Activated CD4-positive, alpha-beta T cell treated with anti-CD3 and anti-CD28 coated beads for 48 hours (primary cell): ENCODE data around the gene DQX1.
A peak's percentile ranks its signal among the peaks of the same experiment; 100 is the strongest.
"Not testable (repeated sequence)": the region's sequence is repeated elsewhere in the genome, so short reads cannot be mapped to it uniquely, and the experiment has no call there.

ENCODE experiments used
- DNase-seq: peaks from one replicate; pipeline ENCODE4 v3.0.0-alpha.2; 2020

DQX1 gene

DNA sequence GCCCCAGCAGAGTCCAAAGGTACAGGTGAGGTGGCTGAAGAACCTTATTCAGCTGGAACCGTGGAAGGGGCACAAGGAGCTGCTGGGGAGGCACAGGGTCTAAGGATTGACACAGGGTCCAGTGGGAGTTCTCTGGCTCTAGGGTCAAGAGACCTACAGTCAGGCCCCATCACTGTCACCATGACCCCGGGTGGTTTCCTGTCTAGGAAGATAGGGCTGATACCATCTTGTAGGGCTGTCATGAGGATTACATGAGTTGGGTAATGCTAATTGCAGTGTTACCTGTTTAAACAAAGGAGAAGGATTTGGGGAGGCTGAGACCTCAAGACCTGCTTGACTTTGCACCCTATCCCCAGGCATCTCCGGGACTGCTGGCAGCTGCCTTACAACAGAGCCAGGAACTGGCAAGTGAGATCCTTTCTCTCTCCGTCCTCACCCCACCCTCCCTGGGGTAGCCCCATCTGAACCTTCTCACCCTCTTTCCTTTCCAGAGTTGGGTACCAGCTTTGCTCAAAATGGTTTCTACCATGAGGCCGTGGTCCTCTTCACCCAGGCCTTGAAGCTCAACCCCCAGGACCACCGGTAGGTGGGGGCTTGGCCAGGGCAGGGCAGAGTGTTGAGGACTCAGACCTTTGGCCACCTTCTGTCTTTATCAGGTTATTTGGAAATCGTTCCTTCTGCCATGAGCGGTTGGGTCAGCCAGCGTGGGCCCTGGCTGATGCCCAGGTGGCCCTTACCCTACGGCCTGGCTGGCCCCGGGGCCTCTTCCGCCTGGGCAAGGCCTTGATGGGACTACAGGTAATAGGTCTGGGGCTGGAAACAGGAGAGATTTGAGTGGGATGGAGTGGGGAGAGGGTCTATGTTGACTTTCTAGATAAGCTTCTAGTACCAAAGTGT is 34.1 kb downstream of the DQX1 start:
- no peak for DNase-seq

- no peak for DNase-seq
These were observed 36.1 kb downstream of the DQX1 start for GRCh38 chr2:74489906-74490305.

- DNase-seq: no peak
These were observed 37.2 kb downstream of the DQX1 start for GRCh38 chr2:74488643-74489481.

- no peak for DNase-seq
These were observed 39.9 kb downstream of the DQX1 start for GRCh38 chr2:74486141-74486540.

DNA sequence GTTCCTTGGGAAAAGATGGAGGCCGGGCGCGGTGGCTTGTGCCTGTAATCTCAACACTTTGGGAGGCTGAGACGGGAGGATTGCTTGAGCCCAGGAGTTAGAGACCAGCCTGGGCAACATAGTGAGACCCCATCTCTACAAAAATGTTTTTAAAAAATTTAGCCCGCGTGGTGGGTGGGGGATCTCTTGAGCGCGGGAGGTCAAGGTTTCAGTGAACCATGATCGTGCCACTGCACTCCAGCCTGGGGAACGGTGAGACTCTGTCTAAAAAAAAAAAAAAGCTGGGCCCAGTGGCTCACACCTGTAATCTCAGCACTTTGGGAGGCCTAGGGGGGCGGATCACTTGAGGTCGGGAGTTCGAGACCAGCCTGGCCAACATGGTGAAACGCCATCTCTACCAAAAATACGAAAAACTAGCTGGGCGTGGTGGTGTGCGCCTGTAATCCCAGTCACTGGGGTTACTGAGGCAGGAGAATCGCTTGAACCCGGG is 42.3 kb downstream of the DQX1 start:
- not testable (repeated sequence) for DNase-seq

GRCh38 chr2:74482801-74483674 is 43.0 kb downstream of the DQX1 start, which contains the start of the genes CCDC142 and TTC31:
Gene CCDC142 (minus strand): TSS chr2:74482998. CDS start chr2:74482837, 161 bp downstream.
Gene TTC31 (plus strand): TSS chr2:74483081. CDS start chr2:74483096, 15 bp downstream.
- peak; percentile 95 for DNase-seq

DNA sequence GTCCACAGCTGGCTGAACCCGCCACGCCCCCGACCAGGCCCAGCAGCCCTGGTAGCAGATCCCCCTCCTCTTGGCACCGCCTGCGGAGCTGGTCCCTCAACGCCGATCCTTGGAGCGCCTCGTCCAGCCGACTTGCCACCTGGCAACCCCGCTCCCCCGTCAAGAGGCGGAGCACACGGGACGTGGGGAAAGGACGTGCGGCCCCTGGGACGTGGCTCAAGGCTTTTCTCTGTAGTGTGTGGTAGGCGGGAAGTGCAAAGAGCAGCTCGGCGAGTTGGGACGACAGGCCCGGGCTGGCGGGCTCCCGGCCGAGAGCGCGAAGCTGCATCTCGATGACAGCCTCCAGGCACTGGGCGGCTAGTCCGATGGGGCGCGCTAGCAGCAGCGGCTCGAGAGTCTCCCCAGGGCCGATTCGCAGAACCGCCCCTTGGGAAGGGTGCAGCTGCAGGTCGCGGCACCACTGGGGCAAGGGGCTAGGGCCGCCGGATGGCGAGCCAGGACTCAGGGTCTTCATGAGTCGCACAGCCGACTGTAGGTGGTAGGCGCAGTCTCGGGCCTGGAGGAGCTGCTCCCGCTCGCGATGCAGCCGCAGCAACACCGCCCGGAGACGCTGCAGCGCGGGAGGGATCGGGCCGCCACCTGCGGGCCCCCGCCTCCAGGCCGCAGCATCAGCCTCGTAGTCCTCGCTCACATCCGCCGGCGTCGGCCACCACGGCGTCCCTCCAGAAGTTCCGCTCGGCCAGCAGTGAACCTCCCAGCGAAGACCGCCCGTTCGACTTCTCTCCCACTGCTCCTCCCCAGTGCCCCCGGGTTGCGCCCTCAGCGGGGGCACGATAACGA is 43.9 kb downstream of the DQX1 start:
- peak; percentile 70 for DNase-seq

DNA sequence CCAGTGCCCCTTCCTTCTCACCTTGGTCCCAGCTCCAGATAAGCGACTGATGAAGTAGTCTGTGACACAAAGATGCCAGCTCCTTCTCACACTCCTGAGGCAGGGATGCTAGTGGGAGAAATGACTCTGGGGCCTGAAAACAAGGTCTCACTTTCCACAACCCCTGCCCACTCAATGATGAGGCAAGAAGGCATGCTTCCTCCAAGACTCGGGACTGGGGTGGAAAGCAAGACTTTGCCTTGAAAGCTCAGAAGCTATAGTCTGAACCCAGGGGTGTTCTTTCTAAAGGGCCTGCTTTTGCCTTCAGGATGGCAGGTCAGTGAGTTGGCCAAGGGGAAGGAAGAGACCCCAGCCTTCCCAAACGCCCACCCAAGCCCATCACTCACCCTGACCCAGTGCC is 44.6 kb downstream of the DQX1 start:
- no peak for DNase-seq

DNA sequence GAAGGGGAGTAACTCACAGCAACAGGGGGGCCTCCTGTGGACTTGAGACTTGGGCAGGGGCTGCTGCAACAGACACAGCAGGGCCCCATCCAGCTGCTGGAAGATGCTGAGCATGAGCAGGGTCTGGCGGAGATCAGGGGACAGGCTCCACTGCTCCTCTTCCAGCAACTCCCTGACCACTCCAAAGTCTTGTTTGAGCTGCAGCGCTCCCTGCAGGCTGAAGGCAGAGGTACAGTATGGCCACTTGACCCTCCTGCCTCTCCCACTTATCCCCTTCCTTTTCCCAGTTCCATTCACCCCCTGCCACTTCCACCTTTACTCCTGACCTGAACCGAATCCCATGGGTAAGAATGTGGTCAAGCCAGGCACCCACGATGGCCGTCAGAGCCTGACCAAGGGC is 51.1 kb downstream of the DQX1 start:
- no peak for DNase-seq

- DNase-seq: no peak
These were observed 51.5 kb downstream of the DQX1 start for GRCh38 chr2:74474481-74474880.

- no peak for DNase-seq
These were observed 53.1 kb downstream of the DQX1 start for GRCh38 chr2:74472945-74473258.

- peak; percentile 97 for DNase-seq
These were observed 53.7 kb downstream of the DQX1 start, which contains the start of gene MRPL53 for GRCh38 chr2:74472086-74472944. Gene MRPL53 (minus strand): TSS chr2:74472680. CDS start chr2:74472660, 20 bp downstream.

DNA sequence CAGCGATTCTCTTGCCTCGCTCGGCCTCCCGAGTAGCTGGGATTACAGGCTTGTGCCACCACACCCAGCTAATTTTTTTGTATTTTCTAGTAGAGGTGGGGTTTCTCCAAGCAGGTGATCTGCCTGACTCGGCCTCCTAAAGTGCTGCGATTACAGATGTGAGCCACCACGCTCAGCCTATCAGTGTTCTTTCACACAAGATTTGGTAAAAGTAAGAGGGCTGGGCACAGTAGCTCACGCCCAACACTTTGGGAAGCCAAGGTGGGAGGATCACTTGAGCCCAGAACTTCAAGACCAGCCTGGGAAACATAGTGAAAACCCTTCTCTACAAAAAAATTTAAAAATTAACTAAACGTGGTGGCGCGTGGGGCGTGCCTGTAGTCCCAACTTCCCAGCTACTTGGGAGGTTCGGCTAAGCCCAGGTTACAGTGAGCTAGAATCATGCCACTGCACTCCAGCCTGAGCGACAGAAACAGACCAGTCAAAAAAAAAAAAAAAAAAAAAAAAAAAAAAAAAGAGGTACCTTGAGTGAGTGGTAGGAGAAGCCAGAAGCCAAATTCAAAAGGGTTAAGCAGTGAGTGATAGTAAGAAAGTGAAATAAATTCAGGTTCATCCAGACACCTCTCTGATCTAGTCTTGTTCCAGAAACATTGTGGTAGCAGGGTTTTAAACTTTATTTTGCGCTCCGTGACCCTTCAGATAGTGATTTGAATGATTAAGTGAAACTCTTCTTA is 54.5 kb downstream of the DQX1 start:
- no peak for DNase-seq

GRCh38 chr2:74470742-74471141 is 55.3 kb downstream of the DQX1 start:
- not testable (repeated sequence) for DNase-seq
